ENCODE results near the gene MTM1.

MTM1 gene

DNA sequence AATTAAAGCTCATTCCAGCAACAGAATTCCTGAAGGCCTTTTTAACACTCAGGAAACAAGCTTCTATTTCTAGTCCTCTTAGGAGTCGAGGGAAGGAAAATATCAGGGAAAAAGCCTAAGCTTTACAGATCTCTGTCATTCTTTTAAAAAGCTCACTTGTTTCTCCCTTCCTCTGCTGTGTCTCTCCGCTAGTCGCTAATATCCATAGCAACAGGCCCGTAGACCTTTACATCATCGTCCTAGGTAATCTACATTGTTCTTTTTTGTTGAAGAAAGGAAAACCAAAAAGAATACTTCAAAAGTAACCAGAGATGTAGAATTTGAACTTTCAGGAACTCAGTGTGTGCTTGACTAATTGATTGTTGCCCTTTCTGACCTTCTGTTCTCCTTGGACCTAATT lies 78.9 kb downstream of the MTM1 start (continued):
- TF ChIP-seq, protein P1, sequence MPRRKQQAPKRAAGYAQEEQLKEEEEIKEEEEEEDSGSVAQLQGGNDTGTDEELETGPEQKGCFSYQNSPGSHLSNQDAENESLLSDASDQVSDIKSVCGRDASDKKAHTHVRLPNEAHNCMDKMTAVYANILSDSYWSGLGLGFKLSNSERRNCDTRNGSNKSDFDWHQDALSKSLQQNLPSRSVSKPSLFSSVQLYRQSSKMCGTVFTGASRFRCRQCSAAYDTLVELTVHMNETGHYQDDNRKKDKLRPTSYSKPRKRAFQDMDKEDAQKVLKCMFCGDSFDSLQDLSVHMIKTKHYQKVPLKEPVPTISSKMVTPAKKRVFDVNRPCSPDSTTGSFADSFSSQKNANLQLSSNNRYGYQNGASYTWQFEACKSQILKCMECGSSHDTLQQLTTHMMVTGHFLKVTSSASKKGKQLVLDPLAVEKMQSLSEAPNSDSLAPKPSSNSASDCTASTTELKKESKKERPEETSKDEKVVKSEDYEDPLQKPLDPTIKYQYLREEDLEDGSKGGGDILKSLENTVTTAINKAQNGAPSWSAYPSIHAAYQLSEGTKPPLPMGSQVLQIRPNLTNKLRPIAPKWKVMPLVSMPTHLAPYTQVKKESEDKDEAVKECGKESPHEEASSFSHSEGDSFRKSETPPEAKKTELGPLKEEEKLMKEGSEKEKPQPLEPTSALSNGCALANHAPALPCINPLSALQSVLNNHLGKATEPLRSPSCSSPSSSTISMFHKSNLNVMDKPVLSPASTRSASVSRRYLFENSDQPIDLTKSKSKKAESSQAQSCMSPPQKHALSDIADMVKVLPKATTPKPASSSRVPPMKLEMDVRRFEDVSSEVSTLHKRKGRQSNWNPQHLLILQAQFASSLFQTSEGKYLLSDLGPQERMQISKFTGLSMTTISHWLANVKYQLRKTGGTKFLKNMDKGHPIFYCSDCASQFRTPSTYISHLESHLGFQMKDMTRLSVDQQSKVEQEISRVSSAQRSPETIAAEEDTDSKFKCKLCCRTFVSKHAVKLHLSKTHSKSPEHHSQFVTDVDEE (CRISPR knock-in tag; IDR thresholded peaks at IDR 0.05), result no peak

DNA sequence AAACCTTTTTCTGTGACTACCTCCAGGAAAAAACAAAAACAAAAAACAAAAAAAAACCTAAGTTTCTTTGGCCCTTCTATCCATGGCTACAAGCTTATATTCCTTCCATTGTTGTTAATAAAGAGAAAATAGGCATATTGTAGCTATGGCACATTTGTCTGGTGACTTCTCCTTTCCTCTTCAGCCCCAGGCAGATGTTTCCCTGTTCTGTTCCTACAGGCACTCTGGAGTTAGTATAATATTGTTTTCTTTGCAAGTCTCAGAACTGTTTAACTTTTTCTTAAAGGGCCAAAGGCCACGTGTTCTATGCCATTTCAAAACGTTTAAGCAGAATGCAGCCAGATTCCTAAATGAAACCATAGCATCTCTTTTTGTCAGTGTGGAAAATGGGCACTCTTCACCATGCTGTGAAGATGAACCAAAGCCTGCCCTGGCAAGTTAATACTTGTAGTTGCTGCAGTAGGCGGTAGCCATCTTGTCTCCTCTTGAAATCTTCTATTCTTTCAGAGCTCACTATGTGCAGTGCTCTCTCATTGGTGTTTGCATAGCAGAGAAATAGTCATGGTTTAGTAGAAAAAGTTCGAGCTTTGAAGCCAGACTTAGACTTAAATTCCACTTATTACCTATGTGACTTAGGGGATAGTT lies 80.0 kb downstream of the MTM1 start:
- no peak for TF ChIP-seq TOX (CRISPR knock-in tag; IDR thresholded peaks at IDR 0.05; ENCODE audit: borderline replicate concordance)
- TF ChIP-seq OSR1 (CRISPR knock-in tag; IDR thresholded peaks at IDR 0.05), result no peak
- no peak for TF ChIP-seq PPARA (CRISPR knock-in tag; IDR thresholded peaks at IDR 0.05; ENCODE audit: borderline replicate concordance)
- TF ChIP-seq RARB (CRISPR knock-in tag; IDR thresholded peaks at IDR 0.05), result no peak
- TF ChIP-seq ZC3H10 (CRISPR knock-in tag; IDR thresholded peaks at IDR 0.05), result no peak
- no peak for TF ChIP-seq ZNF70 (CRISPR knock-in tag; IDR thresholded peaks at IDR 0.05)
- peak; percentile 10; the same call in 1 of the 3 replicates for ATAC-seq

DNA sequence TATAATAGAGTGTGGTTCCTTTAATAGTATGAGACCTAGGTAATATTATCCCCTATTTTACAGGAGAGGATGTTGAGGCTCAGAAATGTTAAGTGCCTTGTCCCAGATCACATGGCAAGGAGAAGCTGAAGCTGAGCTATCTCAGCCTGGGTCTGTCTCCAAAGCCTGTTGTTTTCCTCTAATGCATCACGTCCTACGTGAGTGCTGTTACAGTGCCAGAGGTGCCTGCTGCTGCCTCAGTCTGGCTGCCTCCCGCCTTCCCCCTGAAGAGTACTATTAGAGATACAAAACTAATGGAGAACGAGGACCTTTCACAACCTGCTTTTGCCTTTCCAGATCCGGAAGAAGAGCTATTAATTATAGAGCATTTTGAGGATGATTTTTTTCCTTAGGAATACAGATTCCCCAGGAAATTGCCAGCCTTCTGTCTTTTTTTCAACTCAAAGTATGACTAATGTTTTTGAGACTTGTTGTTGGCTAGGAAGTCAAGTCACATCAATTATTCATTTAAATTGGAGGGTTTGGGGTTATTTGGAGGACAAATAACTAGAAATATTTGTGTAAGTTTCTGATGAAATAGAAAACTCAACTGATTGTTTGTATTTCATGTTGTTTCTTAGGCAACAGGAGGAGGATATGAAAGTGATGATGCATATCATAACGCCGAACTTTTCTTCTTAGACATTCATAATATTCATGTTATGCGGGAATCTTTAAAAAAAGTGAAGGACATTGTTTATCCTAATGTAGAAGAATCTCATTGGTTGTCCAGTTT lies 80.9 kb downstream of the MTM1 start:
- TF ChIP-seq, protein P1 (CRISPR knock-in tag; IDR thresholded peaks at IDR 0.05), result no peak
- TF ChIP-seq ISL1 (CRISPR knock-in tag; IDR thresholded peaks at IDR 0.05), result peak; percentile 70

DNA sequence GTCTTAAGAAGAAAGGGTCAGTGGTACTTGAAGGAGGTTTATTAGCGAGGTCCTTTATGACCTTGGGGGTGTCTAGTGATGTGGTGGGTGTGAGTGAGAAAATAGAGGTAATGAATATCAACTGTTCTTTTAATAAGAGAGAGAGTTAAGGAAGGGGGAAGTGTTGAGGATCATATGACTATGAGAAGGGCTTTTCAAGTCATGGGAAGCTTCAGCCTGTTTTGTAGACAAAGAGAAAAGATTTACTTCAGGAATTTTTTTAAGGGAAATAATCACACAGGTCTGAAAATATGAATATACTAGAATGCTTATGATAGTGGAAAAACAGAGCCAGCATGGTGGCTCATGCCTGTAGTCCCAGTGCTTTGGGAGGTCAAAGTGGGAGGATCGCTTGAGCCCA lies 83.5 kb downstream of the MTM1 start:
- TF ChIP-seq OSR1 (CRISPR knock-in tag; IDR thresholded peaks at IDR 0.05), result no peak
- TF ChIP-seq ARNTL (CRISPR knock-in tag; IDR thresholded peaks at IDR 0.05; ENCODE audit: borderline replicate concordance, low read depth), result no peak
- no peak for TF ChIP-seq SNAI2 (CRISPR knock-in tag; IDR thresholded peaks at IDR 0.05)
- TF ChIP-seq, protein P2, sequence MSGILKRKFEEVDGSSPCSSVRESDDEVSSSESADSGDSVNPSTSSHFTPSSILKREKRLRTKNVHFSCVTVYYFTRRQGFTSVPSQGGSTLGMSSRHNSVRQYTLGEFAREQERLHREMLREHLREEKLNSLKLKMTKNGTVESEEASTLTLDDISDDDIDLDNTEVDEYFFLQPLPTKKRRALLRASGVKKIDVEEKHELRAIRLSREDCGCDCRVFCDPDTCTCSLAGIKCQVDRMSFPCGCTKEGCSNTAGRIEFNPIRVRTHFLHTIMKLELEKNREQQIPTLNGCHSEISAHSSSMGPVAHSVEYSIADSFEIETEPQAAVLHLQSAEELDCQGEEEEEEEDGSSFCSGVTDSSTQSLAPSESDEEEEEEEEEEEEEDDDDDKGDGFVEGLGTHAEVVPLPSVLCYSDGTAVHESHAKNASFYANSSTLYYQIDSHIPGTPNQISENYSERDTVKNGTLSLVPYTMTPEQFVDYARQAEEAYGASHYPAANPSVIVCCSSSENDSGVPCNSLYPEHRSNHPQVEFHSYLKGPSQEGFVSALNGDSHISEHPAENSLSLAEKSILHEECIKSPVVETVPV (CRISPR knock-in tag; IDR thresholded peaks at IDR 0.05), result no peak
- TF ChIP-seq ZNF565 (CRISPR knock-in tag; conservative IDR thresholded peaks at IDR 0.05; ENCODE audit: low read depth), result no peak
- no peak for TF ChIP-seq ZFP30 (CRISPR knock-in tag; IDR thresholded peaks at IDR 0.05)
- no peak for TF ChIP-seq GLIS3 (CRISPR knock-in tag; IDR thresholded peaks at IDR 0.05)
- TF ChIP-seq, protein P3, sequence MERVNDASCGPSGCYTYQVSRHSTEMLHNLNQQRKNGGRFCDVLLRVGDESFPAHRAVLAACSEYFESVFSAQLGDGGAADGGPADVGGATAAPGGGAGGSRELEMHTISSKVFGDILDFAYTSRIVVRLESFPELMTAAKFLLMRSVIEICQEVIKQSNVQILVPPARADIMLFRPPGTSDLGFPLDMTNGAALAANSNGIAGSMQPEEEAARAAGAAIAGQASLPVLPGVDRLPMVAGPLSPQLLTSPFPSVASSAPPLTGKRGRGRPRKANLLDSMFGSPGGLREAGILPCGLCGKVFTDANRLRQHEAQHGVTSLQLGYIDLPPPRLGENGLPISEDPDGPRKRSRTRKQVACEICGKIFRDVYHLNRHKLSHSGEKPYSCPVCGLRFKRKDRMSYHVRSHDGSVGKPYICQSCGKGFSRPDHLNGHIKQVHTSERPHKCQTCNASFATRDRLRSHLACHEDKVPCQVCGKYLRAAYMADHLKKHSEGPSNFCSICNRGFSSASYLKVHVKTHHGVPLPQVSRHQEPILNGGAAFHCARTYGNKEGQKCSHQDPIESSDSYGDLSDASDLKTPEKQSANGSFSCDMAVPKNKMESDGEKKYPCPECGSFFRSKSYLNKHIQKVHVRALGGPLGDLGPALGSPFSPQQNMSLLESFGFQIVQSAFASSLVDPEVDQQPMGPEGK (CRISPR knock-in tag; IDR thresholded peaks at IDR 0.05; ENCODE audit: borderline replicate concordance), result no peak
- TF ChIP-seq, protein P1 (CRISPR knock-in tag; IDR thresholded peaks at IDR 0.05), result no peak
- no peak for TF ChIP-seq ESRRG (CRISPR knock-in tag; IDR thresholded peaks at IDR 0.05)
- no peak for TF ChIP-seq RARB (CRISPR knock-in tag; IDR thresholded peaks at IDR 0.05)
- no peak for TF ChIP-seq BACH2 (CRISPR knock-in tag; IDR thresholded peaks at IDR 0.05; ENCODE audit: borderline replicate concordance)
- TF ChIP-seq, protein P4, sequence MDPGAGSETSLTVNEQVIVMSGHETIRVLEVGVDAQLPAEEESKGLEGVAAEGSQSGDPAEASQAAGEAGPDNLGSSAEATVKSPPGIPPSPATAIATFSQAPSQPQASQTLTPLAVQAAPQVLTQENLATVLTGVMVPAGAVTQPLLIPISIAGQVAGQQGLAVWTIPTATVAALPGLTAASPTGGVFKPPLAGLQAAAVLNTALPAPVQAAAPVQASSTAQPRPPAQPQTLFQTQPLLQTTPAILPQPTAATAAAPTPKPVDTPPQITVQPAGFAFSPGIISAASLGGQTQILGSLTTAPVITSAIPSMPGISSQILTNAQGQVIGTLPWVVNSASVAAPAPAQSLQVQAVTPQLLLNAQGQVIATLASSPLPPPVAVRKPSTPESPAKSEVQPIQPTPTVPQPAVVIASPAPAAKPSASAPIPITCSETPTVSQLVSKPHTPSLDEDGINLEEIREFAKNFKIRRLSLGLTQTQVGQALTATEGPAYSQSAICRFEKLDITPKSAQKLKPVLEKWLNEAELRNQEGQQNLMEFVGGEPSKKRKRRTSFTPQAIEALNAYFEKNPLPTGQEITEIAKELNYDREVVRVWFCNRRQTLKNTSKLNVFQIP (CRISPR knock-in tag; IDR thresholded peaks at IDR 0.05; ENCODE audit: borderline replicate concordance, low read depth), result no peak
- TF ChIP-seq ZNF70 (CRISPR knock-in tag; IDR thresholded peaks at IDR 0.05), result no peak
- no peak for TF ChIP-seq PPARA (CRISPR knock-in tag; IDR thresholded peaks at IDR 0.05; ENCODE audit: borderline replicate concordance)
- no peak for ATAC-seq

More for the DNA sequence above, 80.9 kb downstream of the MTM1 start:
- ATAC-seq, result peak; percentile 94
